GM21360 (cell line): Measurements from ENCODE around the gene ZMAT3.
"Not testable (repeated sequence)": the region's sequence is repeated elsewhere in the genome, so short reads cannot be mapped to it uniquely, and the experiment has no call there.

Source experiments
- ATAC-seq: cut with Tn5 transposase; IDR thresholded peaks from one replicate; pipeline ENCODE4 v1.9.1; 2021; ENCODE audit warnings: mild to moderate bottlenecking, moderate library complexity; ENCODE audit not compliant: unreplicated experiment

The ZMAT3 gene, protein sequence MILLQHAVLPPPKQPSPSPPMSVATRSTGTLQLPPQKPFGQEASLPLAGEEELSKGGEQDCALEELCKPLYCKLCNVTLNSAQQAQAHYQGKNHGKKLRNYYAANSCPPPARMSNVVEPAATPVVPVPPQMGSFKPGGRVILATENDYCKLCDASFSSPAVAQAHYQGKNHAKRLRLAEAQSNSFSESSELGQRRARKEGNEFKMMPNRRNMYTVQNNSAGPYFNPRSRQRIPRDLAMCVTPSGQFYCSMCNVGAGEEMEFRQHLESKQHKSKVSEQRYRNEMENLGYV

DNA sequence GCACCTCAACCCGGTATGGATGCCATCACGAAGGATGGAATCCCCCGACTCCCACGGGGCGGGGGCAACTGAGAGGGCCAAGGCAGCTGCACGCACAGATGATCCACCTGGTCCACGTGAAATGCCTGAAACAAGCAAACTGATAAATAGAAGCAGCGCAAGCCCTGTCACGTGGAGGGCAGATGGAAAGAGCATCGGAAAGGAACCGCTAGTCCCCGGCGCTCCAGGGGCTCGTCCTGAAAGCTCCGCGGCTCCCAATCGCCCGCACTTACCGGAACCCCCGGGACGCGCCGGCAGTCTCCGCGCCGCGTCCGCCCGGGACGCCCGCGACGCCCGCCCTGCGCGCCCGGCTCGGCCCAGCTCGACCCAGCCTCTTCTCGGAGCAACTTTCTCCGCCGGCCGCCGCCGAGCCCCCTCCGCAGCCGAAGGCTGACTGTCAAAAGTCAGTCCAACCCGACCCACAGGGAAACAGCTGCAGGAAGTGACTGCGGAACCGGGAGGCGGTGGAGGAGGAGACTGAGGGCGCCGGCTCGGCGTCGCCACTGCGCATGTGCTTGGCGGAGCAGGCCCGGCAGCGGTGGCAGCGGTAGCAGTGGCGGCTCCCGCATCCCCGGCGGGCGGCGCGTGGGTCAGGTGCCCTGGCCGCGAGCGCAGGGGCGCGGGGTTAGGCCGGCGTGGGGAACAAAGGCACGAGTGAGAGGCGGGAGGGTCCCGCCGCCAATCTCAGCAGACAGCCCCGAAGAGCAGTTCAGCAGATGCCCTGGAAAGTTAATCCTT lies at the start of gene ZMAT3:
Gene ZMAT3, minus strand, starts transcription at position 487 of the 777 bp plus-strand sequence. CDS start 4,057 bp downstream, outside the sequence.
- ATAC-seq = peak; percentile 50

- ATAC-seq = no peak
Measured at GRCh38 chr3:179116816-179117215, 45.2 kb upstream of the ZMAT3 start.

DNA sequence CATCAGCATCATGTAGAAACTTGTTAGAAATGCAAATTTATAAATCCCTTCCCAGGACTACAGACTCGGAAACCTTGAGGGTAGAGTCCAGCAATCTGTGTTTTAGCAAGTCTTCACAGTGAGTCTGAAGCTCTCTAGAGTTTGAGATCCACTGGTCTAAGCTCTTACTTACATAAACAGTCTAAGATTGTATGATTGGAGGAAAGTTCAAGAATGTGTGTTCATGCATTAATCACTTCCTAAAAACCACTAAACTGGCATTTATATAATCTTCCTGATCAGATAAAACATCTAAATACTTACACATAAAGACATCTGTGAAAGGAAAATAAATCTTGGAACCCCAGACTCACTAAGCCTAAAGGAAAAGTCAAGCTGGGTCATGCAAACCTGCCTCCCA lies 43.8 kb upstream of the ZMAT3 start:
- ATAC-seq = not testable (repeated sequence)

- no peak for ATAC-seq
Measured at GRCh38 chr3:179113903-179114302, 42.3 kb upstream of the ZMAT3 start.

DNA sequence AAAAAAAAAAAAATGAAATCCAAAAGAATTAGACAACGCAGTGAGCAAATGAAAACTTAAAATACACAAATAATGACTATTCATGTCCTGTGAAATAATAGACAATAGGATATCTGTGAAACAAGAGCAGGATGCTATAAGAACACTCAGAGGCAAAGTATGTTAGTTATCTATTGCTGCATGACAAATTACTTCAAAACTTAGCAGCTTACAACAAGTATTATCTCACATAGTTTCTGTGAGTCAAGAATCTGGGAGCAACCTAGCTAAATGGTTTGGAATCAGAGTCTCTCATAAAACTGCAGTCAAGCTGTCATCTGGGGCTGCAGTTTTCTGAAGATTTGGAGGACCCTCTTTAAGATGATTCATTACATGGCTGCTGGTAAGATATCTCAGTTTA lies 36.5 kb upstream of the ZMAT3 start:
- ATAC-seq = no peak

- ATAC-seq = no peak
Measured at GRCh38 chr3:179107617-179108016, 36.0 kb upstream of the ZMAT3 start.

- ATAC-seq = no peak
Measured at GRCh38 chr3:179105881-179106280, 34.3 kb upstream of the ZMAT3 start.

DNA sequence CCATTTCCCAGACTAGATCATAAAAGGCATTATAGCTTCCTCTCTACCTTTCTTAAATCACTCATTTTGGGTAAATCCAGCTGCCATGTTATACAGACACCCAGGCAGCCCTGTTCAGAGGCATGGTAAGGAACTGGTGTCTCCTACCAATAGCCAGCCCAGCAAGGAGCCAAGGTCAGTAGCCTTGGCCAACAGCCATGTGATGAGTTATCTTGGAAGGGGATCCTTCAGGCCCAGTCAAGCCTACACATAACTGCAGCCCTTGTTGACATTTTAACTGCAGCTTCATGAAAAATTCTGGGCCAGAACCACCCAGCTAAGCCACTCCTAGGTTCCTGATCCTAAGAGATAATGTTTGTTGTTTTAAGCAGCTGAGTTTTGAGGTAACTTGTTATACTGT lies 29.0 kb upstream of the ZMAT3 start:
- no peak for ATAC-seq

- no peak for ATAC-seq
Measured at GRCh38 chr3:179098388-179099077, 26.9 kb upstream of the ZMAT3 start.

DNA sequence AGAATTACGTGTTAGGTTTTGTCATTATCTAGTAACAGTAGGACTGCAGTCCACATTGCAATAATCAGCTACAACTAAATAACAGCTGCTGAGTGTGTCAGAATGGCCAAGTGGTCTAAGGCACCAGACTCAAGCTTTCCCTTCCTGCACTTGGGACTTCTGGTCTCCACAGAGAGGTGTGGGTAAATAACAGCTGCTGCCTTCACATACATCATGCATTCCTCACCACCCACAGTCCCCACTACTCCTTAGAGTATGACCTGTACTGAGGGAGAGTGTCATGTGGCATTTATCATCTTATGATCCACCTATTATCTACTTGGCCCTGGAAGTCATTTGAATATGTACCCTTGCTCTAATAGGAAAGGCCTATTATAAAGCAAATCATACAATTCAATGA lies 22.2 kb upstream of the ZMAT3 start:
- no peak for ATAC-seq

GRCh38 chr3:179091113-179091512 lies 19.5 kb upstream of the ZMAT3 start:
- no peak for ATAC-seq

DNA sequence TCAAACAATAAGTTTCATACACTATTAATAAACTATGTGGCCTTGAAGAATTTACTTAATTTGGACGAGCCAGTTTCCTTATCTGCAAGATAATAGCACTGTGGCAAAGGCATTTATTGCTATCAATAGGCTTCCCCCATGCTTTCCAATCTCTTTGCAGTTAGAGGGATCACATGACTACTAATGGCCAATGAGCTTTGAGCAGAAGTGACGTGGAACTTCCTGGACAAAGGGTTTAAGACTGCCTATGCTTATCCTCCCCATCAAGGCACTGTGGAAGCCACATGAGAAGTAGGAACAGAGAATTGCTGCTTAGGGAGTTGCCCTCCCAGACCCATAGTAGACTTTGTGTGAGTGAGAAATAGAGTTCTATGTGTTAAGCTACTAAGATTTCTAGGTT lies 16.7 kb upstream of the ZMAT3 start:
- ATAC-seq = no peak

DNA sequence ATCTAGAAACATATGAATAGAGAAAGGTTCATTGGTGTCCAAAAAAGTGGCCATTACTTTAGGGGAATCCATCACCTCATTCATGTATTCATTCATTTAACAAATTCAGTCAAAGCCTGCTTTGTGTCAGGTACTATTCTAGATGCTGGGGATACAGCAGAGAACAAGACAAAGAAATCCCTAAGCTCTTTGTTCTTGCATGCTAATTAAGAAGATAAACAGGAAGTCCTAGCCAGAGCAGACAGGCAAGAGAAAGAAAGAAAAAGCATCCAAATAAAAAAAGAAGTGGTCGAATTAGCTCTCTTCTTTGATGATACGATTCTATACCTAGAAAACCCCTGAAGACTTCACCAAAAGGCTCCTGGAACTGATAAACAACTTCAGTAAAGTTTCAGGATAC lies 12.4 kb upstream of the ZMAT3 start:
- peak; percentile 56 for ATAC-seq

GRCh38 chr3:179082416-179082815 lies 10.8 kb upstream of the ZMAT3 start:
- no peak for ATAC-seq

- no peak for ATAC-seq
Measured at GRCh38 chr3:179081885-179082284, 10.3 kb upstream of the ZMAT3 start.

GRCh38 chr3:179079537-179079936 lies 7.9 kb upstream of the ZMAT3 start:
- ATAC-seq = no peak

- peak; percentile 53 for ATAC-seq
Measured at GRCh38 chr3:179076243-179077027, 4.8 kb upstream of the ZMAT3 start.

DNA sequence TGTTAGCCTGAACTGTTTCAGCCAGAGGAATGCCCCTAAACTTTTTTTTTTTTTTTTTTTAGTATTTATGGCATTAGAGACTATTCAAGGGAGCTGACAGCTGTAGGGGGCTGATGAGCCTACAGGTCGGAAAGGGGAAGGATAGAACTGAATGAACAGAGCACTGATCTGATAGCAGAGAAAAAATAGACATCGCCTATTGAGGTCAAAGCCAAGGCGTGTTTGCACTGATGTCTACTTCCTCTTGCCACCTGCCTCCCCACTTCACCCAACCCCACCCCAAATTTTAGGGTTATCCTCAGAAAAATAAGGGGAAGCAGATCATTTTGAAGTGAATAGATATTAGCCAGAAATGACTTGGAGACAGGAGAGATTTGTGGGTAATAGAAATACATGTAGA lies 3.0 kb upstream of the ZMAT3 start:
- peak; percentile 36 for ATAC-seq

GRCh38 chr3:179073816-179074215 lies 2.2 kb upstream of the ZMAT3 start:
- no peak for ATAC-seq

GRCh38 chr3:179072100-179072438 lies 460 bp upstream of the ZMAT3 start:
- peak; percentile 16 for ATAC-seq

- no peak for ATAC-seq
Measured at GRCh38 chr3:179071027-179071322, 634 bp downstream of the ZMAT3 start.
